HG03457 (cell line): ENCODE results near the gene ACTR1A.

Experiments used
- ATAC-seq: cut with Tn5 transposase; IDR thresholded peaks from one replicate; pipeline ENCODE4 v1.9.1; 2021; ENCODE audit warnings: moderate number of reproducible peaks; ENCODE audit not compliant: unreplicated experiment

Gene ACTR1A

DNA sequence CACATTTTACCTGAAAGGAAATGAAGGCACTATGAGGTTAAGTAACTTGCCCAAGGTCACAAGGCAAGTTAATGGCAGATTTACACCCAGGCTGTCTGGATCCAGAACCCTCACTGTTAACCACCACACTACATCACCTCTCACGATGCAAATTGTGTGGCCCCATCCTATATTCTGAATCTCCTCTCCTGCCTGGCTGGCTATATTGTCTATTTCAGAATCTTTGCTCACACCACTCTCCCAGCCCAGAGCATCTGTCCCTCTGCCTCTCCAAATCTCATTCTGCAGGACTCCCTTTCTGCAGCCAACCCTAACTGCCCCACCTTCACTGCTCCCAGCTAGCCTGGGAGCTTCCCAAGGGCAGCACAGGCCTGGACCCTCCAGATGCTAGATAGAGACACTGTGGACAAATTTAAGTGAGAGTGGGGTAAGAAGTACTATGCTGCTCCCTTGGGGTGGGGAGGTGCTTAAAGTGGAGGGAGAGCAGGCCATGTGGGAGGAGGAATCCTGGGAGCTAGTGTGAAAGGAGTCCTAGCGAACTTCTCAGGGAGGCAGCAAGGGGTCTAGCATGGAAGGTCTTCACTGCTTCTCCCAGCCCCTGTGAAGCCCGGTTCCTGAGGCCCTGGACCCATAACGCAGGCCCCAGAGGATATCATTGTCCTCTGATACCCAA, 70.9 kb downstream of the ACTR1A start:
- ATAC-seq, result no peak

GRCh38 chr10:102429468-102429867, 73.0 kb downstream of the ACTR1A start:
- ATAC-seq, result no peak
